SU-DHL-6 (cell line): ENCODE measurements around the gene MYH6.

Source experiments
- H2AFZ ChIP-seq: fragments of 200-600 bp; sonication (generic); 2 replicates; pipeline ENCODE4 v1.6.1; 2014; ENCODE audit warnings: low read depth, mild to moderate bottlenecking, moderate library complexity, mixed read lengths, antibody characterized with exemption, low read length; ENCODE audit not compliant: severe bottlenecking
- H3F3A ChIP-seq: fragments of 200-600 bp; shearing (Covaris generic); 2 replicates; pipeline ENCODE4 v1.6.0; 2016; ENCODE audit warnings: antibody characterized with exemption, mild to moderate bottlenecking; ENCODE audit not compliant: insufficient read depth
- H3K27ac ChIP-seq: fragments of 200-600 bp; sonication (generic); 2 replicates; pipeline ENCODE4 v1.5.1; 2016; ENCODE audit warnings: low read depth, mild to moderate bottlenecking, low read length, moderate library complexity, mixed read lengths
- H3K27me3 ChIP-seq: fragments of 200-600 bp; sonication (generic), shearing (Covaris generic); 2 replicates; pipeline ENCODE4 v1.6.0; 2014; ENCODE audit warnings: mild to moderate bottlenecking, low read length
- H3K36me3 ChIP-seq: fragments of 200-600 bp; sonication (generic); 2 replicates; pipeline ENCODE4 v1.6.1; 2014; ENCODE audit warnings: mild to moderate bottlenecking, low read length, mixed read lengths
- H3K4me2 ChIP-seq: fragments of 300-600, 200-600 bp; shearing (Covaris generic), sonication (generic); 2 replicates; pipeline ENCODE4 v1.6.0; 2014; ENCODE audit warnings: low read length, low read depth, mild to moderate bottlenecking; ENCODE audit not compliant: poor library complexity, severe bottlenecking
- H3K4me3 ChIP-seq: fragments of 200-600 bp; sonication (generic); 2 replicates; pipeline ENCODE4 v1.5.1; 2014; ENCODE audit warnings: antibody characterized with exemption, low read length, mild to moderate bottlenecking, mixed read lengths; ENCODE audit not compliant: insufficient read depth, poor library complexity, severe bottlenecking
- H3K79me2 ChIP-seq: fragments of 200-600 bp; sonication (generic); 2 replicates; pipeline ENCODE4 v1.6.1; 2014; ENCODE audit warnings: mild to moderate bottlenecking, low read length, moderate library complexity; ENCODE audit not compliant: insufficient read depth
- H3K9ac ChIP-seq: fragments of 200-600 bp; sonication (generic); 2 replicates; pipeline ENCODE4 v1.7.0; 2014; ENCODE audit warnings: mild to moderate bottlenecking, low read length
- H3K9me2 ChIP-seq: fragments of 200-600 bp; sonication (generic); replicated peaks from 2 replicates; pipeline ENCODE4 v1.6.1; 2014; ENCODE audit warnings: low read length; ENCODE audit not compliant: insufficient read depth
- H3K9me3 ChIP-seq: fragments of 200-600 bp; sonication (generic); 2 replicates; pipeline ENCODE4 v1.6.1; 2014; ENCODE audit warnings: low read length, mixed read lengths; ENCODE audit not compliant: insufficient read depth
- H4K20me1 ChIP-seq: fragments of 200-600 bp; sonication (generic); 2 replicates; pipeline ENCODE4 v1.6.1; 2014; ENCODE audit warnings: low read depth, mild to moderate bottlenecking, antibody characterized with exemption, low read length, moderate library complexity, mixed read lengths
- CTCF ChIP-seq: fragments of 200-600 bp; sonication (generic); IDR thresholded peaks from one replicate; pipeline ENCODE4 v1.5.1; 2017; ENCODE audit warnings: antibody characterized with exemption, mild to moderate bottlenecking, low read length, moderate library complexity; ENCODE audit not compliant: insufficient read depth, poor library complexity, severe bottlenecking
- EZH2phosphoT487 ChIP-seq: fragments of 200-600 bp; sonication (generic), shearing (Covaris generic); conservative IDR thresholded peaks from 2 replicates; pipeline ENCODE4 v1.6.1; 2018; ENCODE audit warnings: mild to moderate bottlenecking, antibody characterized with exemption, low read length, moderate library complexity, mixed read lengths

The MYH6 gene

GRCh38 chr14:23379366-23380196 is 28.5 kb downstream of the MYH6 start:
- Histone ChIP-seq H3K36me3 (no peaks in the 10 kb centered on the region), H3K9ac (no peak overlapping the region), H3K9me3 (no peaks in the 10 kb centered on the region), H3K27ac (no peak overlapping the region), H3K4me2 (no peak overlapping the region), H4K20me1 (no peaks in the 10 kb centered on the region), H3K4me3 (no peak overlapping the region), H3K79me2 (no peaks in the 10 kb centered on the region), H2AFZ (no peak overlapping the region), H3K9me2 (no peaks in the 10 kb centered on the region), H3F3A (no peaks in the 10 kb centered on the region), H3K27me3 (no peaks in the 10 kb centered on the region)
- peak; percentile 88 for TF ChIP-seq CTCF
- TF ChIP-seq EZH2phosphoT487, result no peak

- TF ChIP-seq CTCF (no peak), EZH2phosphoT487 (no peak)
- no peaks in the 10 kb centered on the region for H3K27me3 ChIP-seq
- no peaks in the 10 kb centered on the region for H4K20me1 ChIP-seq
- no peaks in the 10 kb centered on the region for H3K79me2 ChIP-seq
- H2AFZ ChIP-seq, result no peak overlapping the region
- no peak overlapping the region for H3K9ac ChIP-seq
- H3F3A ChIP-seq, result no peaks in the 10 kb centered on the region
- H3K27ac ChIP-seq, result no peak overlapping the region
- H3K9me2 ChIP-seq, result no peaks in the 10 kb centered on the region
- no peaks in the 10 kb centered on the region for H3K36me3 ChIP-seq
- no peak overlapping the region for H3K4me2 ChIP-seq
- H3K9me3 ChIP-seq, result no peaks in the 10 kb centered on the region
- H3K4me3 ChIP-seq, result no peak overlapping the region
These were observed 29.4 kb downstream of the MYH6 start for GRCh38 chr14:23378612-23379220.

- no peak overlapping the region for H3K27ac ChIP-seq
- H2AFZ ChIP-seq, result no peak overlapping the region
- H3F3A ChIP-seq, result no peaks in the 10 kb centered on the region
- H3K9ac ChIP-seq, result no peak overlapping the region
- no peak overlapping the region for H3K4me3 ChIP-seq
- no peaks in the 10 kb centered on the region for H3K9me2 ChIP-seq
- no peaks in the 10 kb centered on the region for H3K79me2 ChIP-seq
- H3K36me3 ChIP-seq, result no peaks in the 10 kb centered on the region
- H3K27me3 ChIP-seq, result no peaks in the 10 kb centered on the region
- no peak overlapping the region for H3K4me2 ChIP-seq
- no peaks in the 10 kb centered on the region for H4K20me1 ChIP-seq
- TF ChIP-seq CTCF, result no peak
- no peak for TF ChIP-seq EZH2phosphoT487
- no peaks in the 10 kb centered on the region for H3K9me3 ChIP-seq
These were observed 30.2 kb downstream of the MYH6 start for GRCh38 chr14:23377573-23378563.
